T-helper 1 cell (primary cell): ENCODE results near the gene SLC25A12.
A peak's percentile ranks its signal among the peaks of the same experiment; 100 is the strongest.
"Not testable (repeated sequence)": the region's sequence is repeated elsewhere in the genome, so short reads cannot be mapped to it uniquely, and the experiment has no call there.

ENCODE experiments used
- DNase-seq, 5 donors: peaks; one replicate each; pipeline ENCODE4 v3.0.0-alpha.2; 2012 to 2020

The SLC25A12 gene

GRCh38 chr2:171788316-171788993 is 105.6 kb downstream of the SLC25A12 start:
- no peak for DNase-seq

- DNase-seq, result no peak
Measured at GRCh38 chr2:171787333-171788072, 106.5 kb downstream of the SLC25A12 start.

GRCh38 chr2:171785450-171785849 is 108.6 kb downstream of the SLC25A12 start:
- DNase-seq, result no peak

GRCh38 chr2:171778515-171778914 is 115.5 kb downstream of the SLC25A12 start:
- DNase-seq, result no peak

GRCh38 chr2:171774581-171774980 is 119.5 kb downstream of the SLC25A12 start:
- not testable (repeated sequence) for DNase-seq

GRCh38 chr2:171772373-171772772 is 121.7 kb downstream of the SLC25A12 start:
- no peak for DNase-seq

GRCh38 chr2:171771463-171771862 is 122.6 kb downstream of the SLC25A12 start:
- DNase-seq, result no peak

- DNase-seq, result no peak
Measured at GRCh38 chr2:171763602-171764001, 130.4 kb downstream of the SLC25A12 start.

GRCh38 chr2:171762879-171763573 is 131.0 kb downstream of the SLC25A12 start:
- no peak for DNase-seq

- DNase-seq, result not testable (repeated sequence)
Measured at GRCh38 chr2:171761176-171761575, 132.9 kb downstream of the SLC25A12 start.

GRCh38 chr2:171758762-171759161 is 135.3 kb downstream of the SLC25A12 start:
- DNase-seq, result not testable (repeated sequence)

- DNase-seq, result no peak
Measured at GRCh38 chr2:171754254-171754939, 139.6 kb downstream of the SLC25A12 start.

GRCh38 chr2:171747371-171747770 is 146.7 kb downstream of the SLC25A12 start:
- DNase-seq, result no peak

GRCh38 chr2:171745806-171746205 is 148.2 kb downstream of the SLC25A12 start:
- no peak for DNase-seq

- DNase-seq, result peak in 1 of 5 donors; percentile 5
Measured at GRCh38 chr2:171745141-171745540, 148.9 kb downstream of the SLC25A12 start.

- DNase-seq, result no peak
Measured at GRCh38 chr2:171742760-171743159, 151.3 kb downstream of the SLC25A12 start.

GRCh38 chr2:171741189-171741588 is 152.9 kb downstream of the SLC25A12 start:
- DNase-seq, result no peak

- no peak for DNase-seq
Measured at GRCh38 chr2:171735991-171736710, 157.9 kb downstream of the SLC25A12 start.
